ENCODE data around the gene TNS1. TPM values are rescaled to one million over a fixed set of nuclear protein-coding genes. Genes with fewer than 3 reads are reported as not detected.
"Not testable (repeated sequence)": the region's sequence is repeated elsewhere in the genome, so short reads cannot be mapped to it uniquely, and the experiment has no call there.

The TNS1 gene
- total RNA-seq, 2 experiments from 2014 or later = 0.89 to 1.4 TPM

DNA sequence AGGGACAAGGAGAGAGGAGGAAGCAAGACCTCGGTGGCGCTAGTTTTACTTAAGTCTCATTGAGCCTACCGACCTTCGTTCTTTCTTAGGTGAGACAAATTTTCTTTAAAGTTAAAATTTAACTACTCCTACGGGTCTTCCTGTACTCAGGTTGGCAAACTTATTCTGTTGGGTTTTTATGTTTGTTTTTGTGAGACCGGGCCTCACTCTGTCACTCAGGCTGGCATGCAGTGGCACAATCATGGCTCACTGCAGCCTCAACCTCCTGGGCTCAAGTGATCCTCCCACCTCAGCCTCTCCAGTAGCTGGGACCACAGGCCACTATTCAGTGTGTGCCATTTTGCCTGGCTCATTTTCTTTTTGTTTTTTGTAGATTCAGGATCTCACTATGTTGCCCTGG is 189.0 kb downstream of the TNS1 start:
- DNase-seq = no peak
- no peaks in the 10 kb centered on the region for H3K36me3 Mint-ChIP-seq

DNA sequence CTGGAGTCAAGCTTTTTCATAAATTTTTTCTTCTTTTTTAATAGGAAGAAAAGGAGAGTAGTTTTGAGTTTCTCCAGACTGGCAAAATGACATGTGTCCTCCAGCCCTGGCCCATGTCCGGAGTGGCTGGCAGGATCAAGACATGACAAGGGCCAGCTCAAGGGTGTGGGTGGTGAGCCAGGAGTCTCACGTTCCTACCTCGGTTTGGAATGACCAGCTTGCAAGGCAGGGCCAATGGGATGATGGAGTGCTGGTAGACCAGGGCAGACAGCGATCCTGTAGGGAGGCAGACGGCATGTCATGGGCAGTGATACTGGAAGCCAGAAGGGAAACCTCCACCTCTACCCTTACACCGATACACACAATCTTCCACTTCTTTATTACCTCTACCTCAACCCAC is 190.6 kb downstream of the TNS1 start:
- no peaks in the 10 kb centered on the region for H3K4me1 Mint-ChIP-seq

More for the DNA sequence above, 189.0 kb downstream of the TNS1 start:
- no peaks in the 10 kb centered on the region for H3K27me3 Mint-ChIP-seq
- no peak overlapping the region for H3K27ac Mint-ChIP-seq
- H3K4me1 Mint-ChIP-seq = no peaks in the 10 kb centered on the region
- no peaks in the 10 kb centered on the region for H3K9me3 Mint-ChIP-seq
- no peak overlapping the region for H3K4me3 Mint-ChIP-seq

DNA sequence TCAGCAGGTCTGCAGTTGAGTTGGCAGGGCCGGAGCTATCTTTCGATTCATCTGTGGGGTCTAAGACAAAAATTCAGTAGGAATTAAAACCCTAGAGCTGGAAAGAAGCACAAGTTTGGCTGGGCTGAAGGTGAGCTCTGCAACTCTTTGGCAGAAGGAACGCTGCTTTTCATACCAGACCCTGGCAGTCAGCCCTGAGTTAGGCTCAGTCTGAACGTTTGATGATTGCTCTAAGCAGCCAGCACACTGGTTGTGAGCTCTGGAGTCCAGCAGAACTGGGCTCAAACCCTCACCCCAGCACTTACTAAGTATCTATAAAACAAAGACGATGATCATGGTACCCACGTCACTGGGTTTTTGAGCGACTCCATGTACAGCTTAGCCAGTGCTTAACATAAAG is 192.5 kb downstream of the TNS1 start:
- Mint-ChIP-seq H3K27me3 (no peaks in the 10 kb centered on the region), H3K27ac (no peak overlapping the region), H3K9me3 (no peaks in the 10 kb centered on the region), H3K4me1 (no peaks in the 10 kb centered on the region), H3K4me3 (no peak overlapping the region), H3K36me3 (no peaks in the 10 kb centered on the region)
- DNase-seq = no peak

More for the DNA sequence above, 190.6 kb downstream of the TNS1 start:
- no peaks in the 10 kb centered on the region for H3K9me3 Mint-ChIP-seq
- H3K27ac Mint-ChIP-seq = no peak overlapping the region
- no peak overlapping the region for H3K4me3 Mint-ChIP-seq
- no peaks in the 10 kb centered on the region for H3K36me3 Mint-ChIP-seq
- H3K27me3 Mint-ChIP-seq = no peaks in the 10 kb centered on the region
- no peak for DNase-seq

DNA sequence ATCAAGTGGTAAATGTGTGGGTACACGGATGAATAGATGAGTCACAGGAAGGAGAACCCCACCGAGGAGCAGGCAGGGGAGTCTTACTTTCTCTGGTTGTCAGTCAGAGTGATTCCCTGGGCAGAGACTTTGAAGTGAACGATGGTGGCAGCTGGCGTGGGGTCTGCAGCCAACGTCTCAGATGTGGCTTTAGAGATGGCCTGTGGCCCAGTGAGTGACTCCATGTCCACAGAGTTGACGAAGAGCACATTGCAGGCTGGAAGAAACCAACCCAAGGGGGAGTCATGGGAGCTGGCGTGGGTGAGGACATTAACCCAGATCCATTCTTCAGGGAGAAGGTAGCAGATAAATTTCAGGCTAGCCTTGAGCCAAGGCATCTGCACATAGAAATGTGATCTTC is 193.1 kb downstream of the TNS1 start:
- Mint-ChIP-seq H3K27ac (no peak overlapping the region), H3K36me3 (no peaks in the 10 kb centered on the region), H3K9me3 (no peaks in the 10 kb centered on the region), H3K4me1 (no peaks in the 10 kb centered on the region), H3K4me3 (no peak overlapping the region), H3K27me3 (no peaks in the 10 kb centered on the region)
- no peak for DNase-seq

DNA sequence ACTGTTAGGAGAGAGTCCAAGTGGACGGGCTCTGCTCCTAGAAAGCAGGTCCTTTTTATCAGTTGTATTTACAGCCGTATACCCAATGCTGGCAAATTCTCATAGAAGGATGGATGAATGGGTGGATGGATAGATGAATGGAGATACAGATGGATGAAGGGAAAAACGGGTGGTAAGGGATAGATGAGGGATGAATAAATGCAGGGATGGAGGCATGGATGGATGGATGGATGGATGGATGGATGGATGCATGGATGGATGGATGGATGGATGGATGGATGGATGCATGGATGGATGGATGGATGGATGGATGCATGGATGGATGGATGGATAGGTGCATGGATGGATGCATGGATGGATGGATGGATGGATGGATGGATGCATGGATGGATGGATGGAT is 193.8 kb downstream of the TNS1 start:
- H3K4me1 Mint-ChIP-seq, H3K27me3 Mint-ChIP-seq, DNase-seq, H3K36me3 Mint-ChIP-seq, H3K27ac Mint-ChIP-seq, H3K4me3 Mint-ChIP-seq, H3K9me3 Mint-ChIP-seq: not testable (repeated sequence)

DNA sequence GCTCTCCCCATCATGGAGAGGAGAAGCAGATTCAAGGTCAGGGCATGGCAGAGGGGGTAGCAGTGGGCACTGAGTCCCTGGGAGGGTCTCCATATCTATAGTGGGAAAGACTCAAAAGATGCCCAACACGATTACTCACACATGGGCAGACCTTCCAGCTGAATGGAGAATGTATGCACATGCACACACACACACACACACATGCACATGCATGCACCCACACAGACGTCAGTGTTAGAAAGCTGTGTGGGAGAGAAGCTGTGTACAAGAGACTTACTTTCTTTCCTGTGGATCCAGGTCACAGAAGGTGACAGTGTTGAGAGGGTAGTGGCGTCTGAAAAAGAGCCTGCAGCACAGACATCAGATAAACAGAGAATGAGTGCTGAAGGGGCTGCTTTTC is 194.5 kb downstream of the TNS1 start:
- no peak for DNase-seq
- H3K36me3 Mint-ChIP-seq = no peaks in the 10 kb centered on the region
- no peaks in the 10 kb centered on the region for H3K27me3 Mint-ChIP-seq
- no peak overlapping the region for H3K27ac Mint-ChIP-seq
- no peaks in the 10 kb centered on the region for H3K4me1 Mint-ChIP-seq
- no peaks in the 10 kb centered on the region for H3K9me3 Mint-ChIP-seq
- no peak overlapping the region for H3K4me3 Mint-ChIP-seq

DNA sequence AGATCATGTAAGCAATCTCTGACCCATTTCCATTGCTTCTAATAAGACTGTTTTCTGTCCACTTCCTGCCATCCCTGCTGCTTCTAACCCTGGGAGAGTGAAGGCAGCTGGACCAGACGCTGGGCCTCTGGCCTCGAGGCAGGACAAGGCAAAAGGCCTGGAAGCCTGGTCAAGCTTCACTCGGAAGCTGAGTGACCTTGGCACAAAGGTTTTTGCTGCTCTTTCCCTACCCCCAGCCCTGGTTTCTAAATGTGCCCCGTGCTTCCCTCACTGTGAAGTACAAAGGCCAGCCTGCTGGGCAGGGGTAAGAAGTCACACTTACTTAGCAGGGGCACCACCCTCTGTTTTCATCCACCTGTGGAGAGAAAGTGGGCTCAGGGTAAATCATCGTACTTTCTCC is 195.0 kb downstream of the TNS1 start:
- no peaks in the 10 kb centered on the region for H3K4me1 Mint-ChIP-seq
- H3K4me3 Mint-ChIP-seq = no peak overlapping the region
- no peak overlapping the region for H3K27ac Mint-ChIP-seq
- no peak for DNase-seq
- H3K27me3 Mint-ChIP-seq = no peaks in the 10 kb centered on the region
- H3K36me3 Mint-ChIP-seq = no peaks in the 10 kb centered on the region
- no peaks in the 10 kb centered on the region for H3K9me3 Mint-ChIP-seq

DNA sequence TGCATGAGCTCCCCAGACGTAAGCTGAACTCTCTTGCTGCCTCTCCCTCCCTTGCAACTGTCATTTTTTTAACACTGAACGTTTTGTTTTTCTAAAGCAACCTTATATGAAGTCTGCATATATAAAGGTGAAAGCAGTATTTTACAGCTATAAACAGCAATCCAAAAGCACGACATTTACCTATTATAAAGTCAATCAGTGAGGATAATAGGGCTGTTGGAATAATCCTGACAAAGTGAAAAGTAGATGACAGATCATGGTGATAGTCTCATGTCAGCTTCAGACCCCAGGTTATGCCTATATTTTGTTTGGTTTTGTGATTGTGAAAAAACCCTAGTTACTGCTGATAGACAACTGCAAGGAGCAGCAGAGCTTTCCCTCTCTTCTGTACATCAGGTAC is 195.8 kb downstream of the TNS1 start:
- H3K36me3 Mint-ChIP-seq = no peaks in the 10 kb centered on the region
- H3K4me3 Mint-ChIP-seq = no peak overlapping the region
- DNase-seq = no peak
- H3K27ac Mint-ChIP-seq = no peak overlapping the region
- no peaks in the 10 kb centered on the region for H3K4me1 Mint-ChIP-seq
- H3K27me3 Mint-ChIP-seq = no peaks in the 10 kb centered on the region
- no peaks in the 10 kb centered on the region for H3K9me3 Mint-ChIP-seq

DNA sequence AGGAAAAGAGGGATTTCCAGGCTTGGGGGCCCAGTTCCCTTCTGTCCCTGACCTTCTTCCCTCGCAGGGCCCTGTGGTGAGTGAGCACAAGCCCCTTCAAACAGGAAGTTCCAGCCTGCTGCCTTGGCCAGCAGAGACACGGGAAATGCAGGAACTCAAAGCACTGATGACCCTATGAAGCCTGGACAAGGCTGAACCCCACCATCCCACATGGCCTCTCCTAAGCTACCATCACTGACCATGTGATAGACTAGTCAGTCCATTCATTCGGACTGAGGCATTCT is 196.4 kb downstream of the TNS1 start:
- H3K36me3 Mint-ChIP-seq = no peaks in the 10 kb centered on the region
- DNase-seq = no peak
- no peak overlapping the region for H3K4me3 Mint-ChIP-seq
- H3K27ac Mint-ChIP-seq = no peak overlapping the region
- no peaks in the 10 kb centered on the region for H3K4me1 Mint-ChIP-seq
- H3K9me3 Mint-ChIP-seq = no peaks in the 10 kb centered on the region
- no peaks in the 10 kb centered on the region for H3K27me3 Mint-ChIP-seq

DNA sequence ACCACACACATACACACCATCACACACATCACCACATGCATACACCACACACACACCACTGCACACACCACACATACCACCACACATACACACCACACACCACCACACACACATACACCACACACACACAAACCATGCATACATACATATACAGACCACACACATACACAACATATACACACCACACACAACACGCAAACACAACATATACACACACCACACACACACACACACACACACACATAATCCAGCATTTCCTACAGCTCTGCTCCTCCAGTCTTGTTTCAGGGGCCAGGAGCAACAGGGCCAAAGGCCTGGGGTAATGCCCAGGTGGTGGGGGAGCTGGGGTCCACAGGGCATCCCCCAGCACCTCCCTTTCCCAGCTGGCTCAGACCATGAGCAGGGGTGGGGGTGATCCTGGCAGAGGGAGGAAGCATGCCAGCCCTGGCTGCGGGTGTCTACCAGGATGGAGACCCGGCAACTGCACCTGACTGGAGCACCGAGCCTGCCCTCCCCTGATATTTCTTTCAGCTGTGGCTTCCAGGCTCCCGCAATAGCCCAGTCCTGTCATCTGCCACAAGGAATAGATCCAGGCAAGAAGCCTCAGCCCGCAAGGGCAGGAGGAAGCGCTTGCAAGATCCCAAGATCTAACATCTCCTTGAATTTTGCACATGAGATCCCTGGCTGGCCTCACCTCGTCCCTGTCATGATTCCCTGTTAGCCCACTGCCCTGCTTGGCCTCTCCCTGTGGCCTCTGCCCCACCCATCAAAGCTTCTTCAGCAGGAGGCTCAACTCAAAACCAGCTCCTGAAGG is 196.9 kb downstream of the TNS1 start:
- Mint-ChIP-seq H3K4me1 (no peaks in the 10 kb centered on the region), H3K9me3 (no peaks in the 10 kb centered on the region), H3K4me3 (no peak overlapping the region), H3K27ac (no peak overlapping the region), H3K36me3 (no peaks in the 10 kb centered on the region), H3K27me3 (no peaks in the 10 kb centered on the region)
- no peak for DNase-seq

DNA sequence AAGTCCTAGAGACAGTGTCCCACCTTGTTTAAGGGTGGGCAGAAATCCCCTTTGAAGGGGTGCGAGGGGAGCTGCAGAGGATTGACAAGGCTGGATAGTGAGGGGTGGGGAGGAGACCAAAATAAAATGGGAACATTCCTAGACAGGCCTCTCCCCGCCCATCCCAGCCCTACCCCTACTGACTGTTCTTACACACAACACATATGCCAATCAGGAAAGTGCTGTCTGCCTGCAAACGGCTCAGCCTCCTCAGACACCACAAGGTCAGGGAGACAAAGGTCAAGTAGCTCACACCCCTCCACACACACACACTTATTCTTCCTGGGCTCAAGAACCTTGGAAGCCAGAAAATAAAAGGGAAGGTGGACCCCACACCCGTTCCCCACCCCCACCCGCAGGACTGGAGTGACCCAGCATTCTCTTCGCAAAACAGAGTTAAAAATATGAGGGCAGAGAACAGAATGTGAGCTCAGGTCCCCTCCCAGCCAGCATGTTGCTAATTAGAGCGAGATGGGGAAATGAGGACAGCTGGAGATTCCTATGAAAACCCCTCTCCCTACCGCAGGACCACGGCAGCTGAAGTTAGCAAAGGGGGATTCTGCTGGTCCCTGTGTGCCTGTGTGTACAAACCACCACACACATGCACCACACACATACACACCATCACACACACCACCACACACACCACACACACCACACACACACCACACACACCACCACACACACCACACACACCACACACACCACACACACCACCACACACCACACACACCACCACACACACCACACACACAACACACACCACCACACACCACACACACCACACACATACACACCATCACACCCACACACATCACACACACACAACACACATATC is 197.8 kb downstream of the TNS1 start:
- Mint-ChIP-seq H3K36me3 (no peaks in the 10 kb centered on the region), H3K9me3 (no peaks in the 10 kb centered on the region), H3K4me1 (no peaks in the 10 kb centered on the region), H3K27me3 (no peaks in the 10 kb centered on the region), H3K27ac (no peak overlapping the region), H3K4me3 (no peak overlapping the region)
- no peak for DNase-seq

DNA sequence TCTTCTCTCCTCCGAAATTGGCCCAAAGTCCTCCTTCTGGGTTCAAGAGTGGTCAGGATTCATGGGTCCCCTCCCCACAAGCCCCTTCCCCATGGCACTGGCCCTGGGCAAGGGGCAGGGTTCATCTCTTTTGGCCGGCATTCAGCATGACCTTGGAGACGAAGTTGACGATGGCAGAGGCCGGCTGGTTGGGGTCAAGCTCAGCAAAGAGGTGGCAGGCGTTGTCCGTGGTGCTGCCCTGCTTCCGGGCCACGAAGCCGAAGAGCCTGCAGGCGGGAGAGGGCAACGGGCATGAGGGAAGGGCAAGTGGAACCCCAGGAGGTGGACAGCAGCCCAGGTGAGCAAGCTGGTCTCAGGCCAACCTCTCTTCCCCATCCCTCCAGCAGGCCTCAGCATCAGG is 198.5 kb downstream of the TNS1 start:
- no peaks in the 10 kb centered on the region for H3K36me3 Mint-ChIP-seq
- H3K4me3 Mint-ChIP-seq = no peak overlapping the region
- no peak overlapping the region for H3K27ac Mint-ChIP-seq
- H3K9me3 Mint-ChIP-seq = no peaks in the 10 kb centered on the region
- DNase-seq = no peak
- no peaks in the 10 kb centered on the region for H3K27me3 Mint-ChIP-seq
- no peaks in the 10 kb centered on the region for H3K4me1 Mint-ChIP-seq

DNA sequence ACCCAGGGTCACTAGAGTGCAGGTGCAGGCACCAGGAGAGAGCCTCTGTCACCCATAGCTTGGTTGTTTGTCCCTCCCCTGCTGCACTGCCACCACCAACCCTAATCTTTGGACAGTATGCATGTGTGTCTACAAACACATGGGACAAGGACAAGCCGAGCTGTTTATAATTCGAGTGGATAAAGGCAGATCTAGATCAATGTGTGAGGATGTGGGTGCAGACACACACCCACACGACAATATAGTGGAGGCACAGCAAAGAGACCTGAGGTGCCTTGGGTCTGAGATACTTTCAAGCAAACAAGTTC is 199.2 kb downstream of the TNS1 start:
- H3K4me1 Mint-ChIP-seq = no peaks in the 10 kb centered on the region
- no peaks in the 10 kb centered on the region for H3K36me3 Mint-ChIP-seq
- no peak overlapping the region for H3K4me3 Mint-ChIP-seq
- H3K27me3 Mint-ChIP-seq = no peaks in the 10 kb centered on the region
- DNase-seq = no peak
- H3K9me3 Mint-ChIP-seq = no peaks in the 10 kb centered on the region
- no peak overlapping the region for H3K27ac Mint-ChIP-seq

DNA sequence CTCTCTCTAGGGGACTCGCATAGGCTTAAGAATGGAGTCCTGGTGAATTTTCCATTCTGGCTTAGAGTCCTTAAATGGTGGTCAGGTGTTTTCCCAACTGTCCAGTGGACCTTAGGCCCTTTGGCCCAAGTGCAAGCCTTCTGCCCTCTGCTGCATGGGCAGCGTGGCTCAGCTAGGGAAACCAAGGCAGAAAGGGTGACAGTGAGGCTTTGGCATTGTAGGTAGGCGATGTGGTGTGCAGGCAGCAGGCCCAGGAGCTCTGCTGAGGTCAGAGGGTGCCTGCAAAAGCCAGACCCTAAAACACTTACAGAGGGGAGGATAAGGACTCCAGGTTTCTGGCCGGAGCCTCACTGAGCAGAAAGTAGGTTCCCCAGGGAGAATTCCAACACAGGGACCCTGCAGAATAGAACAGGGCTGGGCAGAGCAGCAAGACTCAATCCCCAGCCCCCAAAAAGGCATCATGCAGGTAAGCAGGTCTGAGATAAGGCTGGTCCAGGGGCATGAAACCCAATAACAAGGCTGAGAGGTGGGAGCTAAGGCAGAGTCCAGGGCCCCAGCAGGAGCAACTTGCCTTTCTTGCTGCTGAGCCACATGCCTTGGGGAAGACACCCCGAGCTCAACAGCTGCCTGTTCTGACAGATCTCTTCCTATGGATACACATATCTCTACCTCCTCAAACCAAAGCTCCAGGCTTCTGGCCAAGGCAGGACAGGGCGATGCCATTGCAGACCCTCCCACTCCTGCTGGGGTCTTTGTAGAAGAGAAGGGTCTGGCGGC is 199.7 kb downstream of the TNS1 start:
- no peaks in the 10 kb centered on the region for H3K27me3 Mint-ChIP-seq
- H3K9me3 Mint-ChIP-seq = no peaks in the 10 kb centered on the region
- H3K36me3 Mint-ChIP-seq = no peaks in the 10 kb centered on the region
- no peaks in the 10 kb centered on the region for H3K4me1 Mint-ChIP-seq
- H3K4me3 Mint-ChIP-seq = no peak overlapping the region
- no peak for DNase-seq
- H3K27ac Mint-ChIP-seq = no peak overlapping the region

DNA sequence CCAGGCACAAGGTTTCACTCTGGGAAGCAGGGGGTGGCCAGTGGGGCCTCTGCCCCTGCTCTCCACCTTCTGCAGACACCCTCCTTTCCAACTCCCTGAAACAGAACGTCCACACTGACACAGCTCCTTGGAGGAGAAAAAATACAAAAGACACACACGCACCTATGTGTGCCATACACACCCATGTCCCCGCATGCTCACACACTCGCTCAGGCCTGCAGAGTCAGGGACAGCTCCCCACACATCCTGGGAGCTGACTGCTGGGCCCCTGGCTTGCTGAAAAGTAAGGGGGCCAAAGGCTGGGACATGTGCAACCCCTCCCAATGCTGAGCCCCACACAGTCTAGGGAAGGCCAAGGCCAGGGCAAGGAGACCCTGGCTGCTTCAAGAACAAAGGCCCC is 200.5 kb downstream of the TNS1 start:
- H3K9me3 Mint-ChIP-seq = no peaks in the 10 kb centered on the region
- DNase-seq = no peak
- no peak overlapping the region for H3K27ac Mint-ChIP-seq
- no peaks in the 10 kb centered on the region for H3K27me3 Mint-ChIP-seq
- H3K4me1 Mint-ChIP-seq = no peaks in the 10 kb centered on the region
- H3K36me3 Mint-ChIP-seq = no peaks in the 10 kb centered on the region
- no peak overlapping the region for H3K4me3 Mint-ChIP-seq
